CD1c-positive myeloid dendritic cell (primary cell): Measurements from ENCODE around the gene MRM2.
A peak's percentile ranks its signal among the peaks of the same experiment; 100 is the strongest.

ENCODE experiments used
- DNase-seq: peaks from one replicate; pipeline ENCODE4 v3.0.0-alpha.2; 2016; ENCODE audit errors: extremely low spot score

MRM2 gene

GRCh38 chr7:2247141-2247995, 5.4 kb upstream of the MRM2 start:
- no peak for DNase-seq

- DNase-seq: peak; percentile 72
Measured at GRCh38 chr7:2245883-2246675, 4.1 kb upstream of the MRM2 start.

- peak; percentile 36 for DNase-seq
Measured at GRCh38 chr7:2244404-2244995, 2.5 kb upstream of the MRM2 start.

GRCh38 chr7:2243458-2243857, 1.5 kb upstream of the MRM2 start:
- no peak for DNase-seq

GRCh38 chr7:2242541-2243429, 780 bp upstream of the MRM2 start:
- peak; percentile 54 for DNase-seq

GRCh38 chr7:2239242-2239641, 2.8 kb downstream of the MRM2 start:
- DNase-seq: no peak

- DNase-seq: peak; percentile 95
Measured at GRCh38 chr7:2237109-2237602, 4.8 kb downstream of the MRM2 start.

GRCh38 chr7:2233926-2234325, 8.1 kb downstream of the MRM2 start:
- DNase-seq: no peak

GRCh38 chr7:2232766-2233520, 9.1 kb downstream of the MRM2 start, which contains the start of gene MAD1L1:
Gene MAD1L1, minus strand, starts transcription at chr7:2232945. Its CDS starts 2,812 bp downstream, at chr7:2230133.
- DNase-seq: peak; percentile 94

- peak; percentile 35 for DNase-seq
Measured at GRCh38 chr7:2231992-2232765, 9.8 kb downstream of the MRM2 start.

GRCh38 chr7:2230882-2231281, 11.1 kb downstream of the MRM2 start:
- DNase-seq: no peak

- no peak for DNase-seq
Measured at GRCh38 chr7:2230226-2230625, 11.8 kb downstream of the MRM2 start.

- DNase-seq: no peak
Measured at GRCh38 chr7:2229467-2229866, 12.5 kb downstream of the MRM2 start.

GRCh38 chr7:2228921-2229320, 13.1 kb downstream of the MRM2 start:
- no peak for DNase-seq

GRCh38 chr7:2227699-2228098, 14.3 kb downstream of the MRM2 start:
- no peak for DNase-seq

GRCh38 chr7:2225830-2226229, 16.2 kb downstream of the MRM2 start:
- DNase-seq: no peak

GRCh38 chr7:2225336-2225735, 16.7 kb downstream of the MRM2 start:
- no peak for DNase-seq

GRCh38 chr7:2224934-2225333, 17.1 kb downstream of the MRM2 start:
- no peak for DNase-seq

- no peak for DNase-seq
Measured at GRCh38 chr7:2224491-2224928, 17.5 kb downstream of the MRM2 start.

GRCh38 chr7:2223321-2223720, 18.7 kb downstream of the MRM2 start:
- DNase-seq: no peak
